ENCODE data around the gene LRP1B. TPM values are rescaled to one million over a fixed set of nuclear protein-coding genes. Genes with fewer than 3 reads are reported as not detected.

The LRP1B gene
- total and polyA plus RNA-seq, 2 of the 8 experiments (the other 6 are each of a cell fraction or from before 2014, with no cell fraction given), result 0.03 TPM; not detected in 1

DNA sequence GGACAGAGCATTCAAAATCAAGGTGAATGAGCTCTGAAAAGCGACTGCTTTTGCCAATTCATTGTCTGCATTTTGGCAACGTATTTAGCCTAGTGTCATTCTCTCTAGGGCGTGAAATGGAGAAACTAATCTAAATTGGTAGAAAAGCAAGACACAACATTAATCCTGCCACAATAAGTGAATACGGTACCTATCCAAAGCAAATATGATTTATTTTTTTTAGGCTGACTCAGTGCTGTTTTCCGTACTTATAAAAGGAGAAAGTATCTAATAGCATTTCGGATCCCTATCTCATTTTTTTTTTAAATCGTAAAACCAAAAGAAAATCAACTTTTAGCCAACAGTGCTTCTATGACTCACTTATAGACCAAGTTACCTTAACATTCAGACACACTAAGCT, 672.5 kb downstream of the LRP1B start:
- TF ChIP-seq RXRA (IDR thresholded peaks at IDR 0.05; ENCODE audit: insufficient read depth, low read depth, low read length), result no peak
- TF ChIP-seq PHF8 (conservative IDR thresholded peaks at IDR 0.05; ENCODE audit: low read depth, low read length), result no peak
- TF ChIP-seq BRCA1 (IDR thresholded peaks at IDR 0.05; ENCODE audit: low read depth, low read length), result no peak
- TF ChIP-seq JUN (IDR thresholded peaks at IDR 0.05; ENCODE audit: low read depth, low read length), result no peak
- TF ChIP-seq HDAC6 (IDR thresholded peaks at IDR 0.05; ENCODE audit: low read depth, low read length), result no peak
- TF ChIP-seq EP300 (IDR thresholded peaks at IDR 0.05; ENCODE audit: borderline replicate concordance in 1 of 2, low read depth in 2 of 2, low read length in 2 of 2), result no peak
- no peak for TF ChIP-seq CREB1 (IDR thresholded peaks at IDR 0.05)
- no peak for TF ChIP-seq KDM5A (IDR thresholded peaks at IDR 0.05; ENCODE audit: low read length)
- TF ChIP-seq GTF2F1 (IDR thresholded peaks at IDR 0.05; ENCODE audit: borderline replicate concordance, low read depth, low read length), result no peak
- Histone ChIP-seq H3K18ac (ENCODE audit: extremely low read depth, low read length) (no peak overlapping the region), H3K79me2 (ENCODE audit: control insufficient read depth in 1 of 2, insufficient read depth in 2 of 2, low read length in 2 of 2) (no peaks in the 10 kb centered on the region), H3K23ac (ENCODE audit: insufficient read length) (no peak overlapping the region), H3K4ac (replicated peaks; ENCODE audit: insufficient read length, low read depth, low read length) (no peak overlapping the region), H2AFZ (ENCODE audit: low read length) (no peak overlapping the region), H3K79me1 (ENCODE audit: low read depth, low read length) (no peaks in the 10 kb centered on the region), H2BK12ac (ENCODE audit: low read depth, low read length) (no peak overlapping the region), H3K4me1 (replicated peaks in 1 of 4; ENCODE audit: control insufficient read depth in 3 of 4, insufficient read depth in 4 of 4, low read length in 3 of 4) (no peaks in the 10 kb centered on the region), H3K27me3 (replicated peaks in 1 of 4; ENCODE audit: control insufficient read depth in 3 of 4, extremely low read depth in 1 of 4, insufficient read depth in 3 of 4, low read length in 3 of 4) (no peaks in the 10 kb centered on the region), H2BK5ac (ENCODE audit: low read depth, low read length) (no peak overlapping the region), H3K23me2 (ENCODE audit: low read depth, low read length) (no peaks in the 10 kb centered on the region), H2AK5ac (ENCODE audit: low read depth, low read length) (no peak overlapping the region), H4K8ac (ENCODE audit: extremely low read depth, insufficient read depth, low read length) (no peak overlapping the region), H4K91ac (replicated peaks; ENCODE audit: insufficient read length, low read length) (no peak overlapping the region), H3K4me2 (ENCODE audit: insufficient read depth in 1 of 2, low read depth in 2 of 2, low read length in 2 of 2) (no peak overlapping the region), H3K56ac (replicated peaks; ENCODE audit: insufficient read length, low read depth, low read length) (no peak overlapping the region), H3K4me3 (ENCODE audit: extremely low read depth in 1 of 4, insufficient read depth in 2 of 4, low read depth in 3 of 4, low read length in 4 of 4) (no peak overlapping the region), H3K36me3 (ENCODE audit: control insufficient read depth in 2 of 4, insufficient read depth in 4 of 4, low read length in 3 of 4) (no peaks in the 10 kb centered on the region), H3K27ac (ENCODE audit: low read depth, low read length) (no peak overlapping the region), H2BK15ac (ENCODE audit: low read length) (no peak overlapping the region), H2BK20ac (ENCODE audit: low read length) (no peak overlapping the region), H3K14ac (ENCODE audit: insufficient read length) (no peak overlapping the region), H3K9me3 (ENCODE audit: insufficient read depth in 2 of 2, low read depth in 1 of 2, low read length in 1 of 2) (no peaks in the 10 kb centered on the region), H4K20me1 (replicated peaks in 1 of 2; ENCODE audit: control insufficient read depth in 1 of 2, insufficient read depth in 2 of 2, low read length in 2 of 2) (no peaks in the 10 kb centered on the region), H3K9ac (replicated peaks in 1 of 4; ENCODE audit: extremely low read depth in 1 of 4, low read depth in 3 of 4, low read length in 3 of 4) (no peak overlapping the region), H4K5ac (ENCODE audit: insufficient read length, low read depth, low read length) (no peak overlapping the region), H2BK120ac (replicated peaks; ENCODE audit: low read depth, low read length) (no peak overlapping the region)
- 81% methylated on average over 7 of the region's 7 CpGs; no CpG with 5 or more reads in 1 of the 2 experiments for WGBS, 2 experiments (ENCODE audit: extremely low coverage in 1 of 2, insufficient coverage in 1 of 2, insufficient read length in 1 of 2, insufficient replicate concordance in 2 of 2, low coverage in 1 of 2, low lambda C conversion rate in 2 of 2, missing lambda C conversion rate in 1 of 2)
- FAIRE-seq (no peak), DNase-seq (ENCODE audit: low read depth in 1 of 2, low spot score in 2 of 2) (no peak)
- CTCF ChIA-PET (ENCODE audit: partially characterized antibody), result no interaction called here
- POLR2A ChIA-PET (ENCODE audit: partially characterized antibody), result no interaction called here

Measured in H1 (cell line).